CD4-positive, alpha-beta memory T cell (primary cell): ENCODE results near the gene PPFIBP2. TPM values are rescaled to one million over a fixed set of nuclear protein-coding genes. Genes with fewer than 3 reads are reported as not detected.

Experiments used
- CTCF ChIA-PET: fragments of 350-600 bp; sonication (Branson Sonifier 250); formaldehyde crosslinking; loops from one replicate; lab custom pipeline; 2021; ENCODE audit warnings: inconsistent platforms; ENCODE audit not compliant: partially characterized antibody; lab: Charles Lee
- POLR2A ChIA-PET: fragments of 350-600 bp; sonication (Branson Sonifier 250); formaldehyde crosslinking; loops from one replicate; lab custom pipeline; 2021; ENCODE audit not compliant: partially characterized antibody; lab: Charles Lee
- DNase-seq, 5 donors: peaks; one replicate each; pipeline versions ENCODE4 v3.0.0 to v3.0.0-alpha.2; 2020 to 2022; ENCODE audit warnings: mixed read lengths in 1 of 5
- H3K27ac ChIP-seq: one replicate; pipeline ENCODE4 v1.7.0; 2013; ENCODE audit warnings: low read depth, low read length
- H3K27me3 ChIP-seq: 2 replicates; pipeline ENCODE4 v1.7.0; 2013; ENCODE audit warnings: mild to moderate bottlenecking, low read length, moderate library complexity; ENCODE audit not compliant: insufficient read depth
- H3K36me3 ChIP-seq: 2 replicates; pipeline ENCODE4 v1.7.0; 2013; ENCODE audit warnings: mild to moderate bottlenecking, low read length, moderate library complexity; ENCODE audit not compliant: insufficient read depth
- H3K4me1 ChIP-seq: 2 replicates; pipeline ENCODE4 v1.7.0; 2013; ENCODE audit warnings: mild to moderate bottlenecking, low read length, moderate library complexity; ENCODE audit not compliant: insufficient read depth
- H3K4me3 ChIP-seq, 2 donors: one replicate each; pipeline ENCODE4 v1.7.0; 2013; ENCODE audit warnings: low read length in 2 of 2, mild to moderate bottlenecking in 1 of 2
- H3K9me3 ChIP-seq, 2 donors: one replicate each; pipeline ENCODE4 v1.7.0; 2013; ENCODE audit warnings: low read length in 2 of 2, control low read depth in 1 of 2; ENCODE audit not compliant: control insufficient read depth in 1 of 2
- H3K27ac Mint-ChIP-seq, 7 donors: one replicate each; pipeline ENCODE4 v1.8.0; 2020 to 2021; ENCODE audit warnings: mixed read lengths in 7 of 7, mild to moderate bottlenecking in 6 of 7, inconsistent platforms in 3 of 7, moderate library complexity in 3 of 7
- H3K27me3 Mint-ChIP-seq, 2 donors: one replicate each; pipeline ENCODE4 v1.8.0; 2020 to 2021; ENCODE audit warnings: mixed read lengths in 2 of 2
- H3K36me3 Mint-ChIP-seq, 2 donors: one replicate each; pipeline ENCODE4 v1.8.0; 2020 to 2021; ENCODE audit warnings: mixed read lengths in 2 of 2, inconsistent platforms in 1 of 2, mild to moderate bottlenecking in 1 of 2
- H3K4me1 Mint-ChIP-seq, 4 donors: one replicate each; pipeline ENCODE4 v1.8.0; 2020 to 2021; ENCODE audit warnings: mixed read lengths in 4 of 4, mild to moderate bottlenecking in 1 of 4
- H3K4me3 Mint-ChIP-seq, 8 donors: one replicate each; pipeline ENCODE4 v1.8.0; 2020 to 2021; ENCODE audit warnings: mixed read lengths in 8 of 8, mild to moderate bottlenecking in 7 of 8, moderate library complexity in 6 of 8, inconsistent platforms in 3 of 8
- H3K9me3 Mint-ChIP-seq, 8 donors: one replicate each; pipeline ENCODE4 v1.8.0; 2020 to 2021; ENCODE audit warnings: mixed read lengths in 8 of 8, mild to moderate bottlenecking in 5 of 8, inconsistent platforms in 3 of 8, moderate library complexity in 1 of 8
- intact Hi-C: fragments of 100-400 bp; cut with micrococcal nuclease; formaldehyde crosslinking; loops from one replicate; pipeline ENCODE4 v1.15.1; 2023
- polyA plus RNA-seq, 2 donors: library from polyadenylated mRNA; unstranded; fragments of 300-500 nt; fragmentation: Illumina TruSeq; gene quantifications; one replicate each; pipeline ENCODE4 v1.2.3, GENCODE V29; 2021
- total RNA-seq, 2 experiments: library from RNA; stranded (reverse); gene quantifications; one replicate each; pipeline ENCODE4 v1.2.3, GENCODE V29; 2021

PPFIBP2 gene
- total and polyA plus RNA-seq, 4 experiments from 2014 or later = 4.0 to 22.0 (median 19.0) TPM

GRCh38 chr11:7558046-7558445, 44.2 kb downstream of the PPFIBP2 start:
- H3K36me3 Mint-ChIP-seq = peaks cover 8 to 43% of the 10 kb centered on the region in 2 donors
- no peak overlapping the region for H3K4me3 Mint-ChIP-seq
- no peaks in the 10 kb centered on the region for H3K27me3 Mint-ChIP-seq
- no peak for DNase-seq
- Histone ChIP-seq H3K4me1 (no peaks in the 10 kb centered on the region), H3K27me3 (no peaks in the 10 kb centered on the region), H3K36me3 (no peaks in the 10 kb centered on the region), H3K4me3 (no peak overlapping the region), H3K27ac (no peak overlapping the region), H3K9me3 (no peaks in the 10 kb centered on the region)
- H3K27ac Mint-ChIP-seq = no peak overlapping the region
- no peaks in the 10 kb centered on the region for H3K9me3 Mint-ChIP-seq
- H3K4me1 Mint-ChIP-seq = peaks cover 0 to 5% (median 0%) of the 10 kb centered on the region in 4 donors
- ChIA-PET CTCF (no interaction called here), POLR2A (no interaction called here)
- intact Hi-C loops = no loop called here

GRCh38 chr11:7559398-7560283, 45.8 kb downstream of the PPFIBP2 start:
- no peaks in the 10 kb centered on the region for H3K27me3 ChIP-seq
- H3K4me3 Mint-ChIP-seq = no peak overlapping the region
- no peaks in the 10 kb centered on the region for H3K9me3 Mint-ChIP-seq
- no peaks in the 10 kb centered on the region for H3K27me3 Mint-ChIP-seq
- no peak for DNase-seq
- no peaks in the 10 kb centered on the region for H3K4me1 ChIP-seq
- H3K36me3 Mint-ChIP-seq = peaks cover 5 to 37% of the 10 kb centered on the region in 2 donors
- no peak overlapping the region for H3K27ac ChIP-seq
- H3K36me3 ChIP-seq = no peaks in the 10 kb centered on the region
- peaks cover 0 to 5% (median 0%) of the 10 kb centered on the region in 4 donors for H3K4me1 Mint-ChIP-seq
- ChIA-PET CTCF (interaction anchor here (1.3 to 1.7 kb wide), 3 partner anchors 9 to 117 kb away, joined by 3 to 5 read pairs (median 5); no protein-coding TSS in a partner anchor), POLR2A (no interaction called here)
- H3K27ac Mint-ChIP-seq = no peak overlapping the region
- no peak overlapping the region for H3K4me3 ChIP-seq
- intact Hi-C loops = no loop called here
- H3K9me3 ChIP-seq = no peaks in the 10 kb centered on the region

GRCh38 chr11:7561562-7561961, 47.8 kb downstream of the PPFIBP2 start:
- H3K4me3 ChIP-seq = no peak overlapping the region
- DNase-seq = no peak
- ChIA-PET POLR2A (no interaction called here), CTCF (interaction anchor here (1.7 kb wide), 1 partner anchor 119 kb away, joined by 5 read pairs; no protein-coding TSS in a partner anchor)
- H3K9me3 ChIP-seq = no peaks in the 10 kb centered on the region
- Mint-ChIP-seq H3K9me3 (no peaks in the 10 kb centered on the region), H3K4me3 (no peak overlapping the region), H3K36me3 (peaks cover 12 to 39% of the 10 kb centered on the region in 2 donors), H3K27me3 (no peaks in the 10 kb centered on the region), H3K4me1 (peaks cover 0 to 5% (median 0%) of the 10 kb centered on the region in 4 donors), H3K27ac (no peak overlapping the region)
- no peaks in the 10 kb centered on the region for H3K4me1 ChIP-seq
- no peaks in the 10 kb centered on the region for H3K27me3 ChIP-seq
- H3K27ac ChIP-seq = no peak overlapping the region
- H3K36me3 ChIP-seq = no peaks in the 10 kb centered on the region
- intact Hi-C loops = no loop called here

GRCh38 chr11:7563281-7563680, 49.5 kb downstream of the PPFIBP2 start:
- no peak overlapping the region for H3K27ac Mint-ChIP-seq
- intact Hi-C loops = no loop called here
- no peaks in the 10 kb centered on the region for H3K27me3 Mint-ChIP-seq
- Histone ChIP-seq H3K27me3 (no peaks in the 10 kb centered on the region), H3K4me1 (no peaks in the 10 kb centered on the region), H3K36me3 (no peaks in the 10 kb centered on the region), H3K4me3 (no peak overlapping the region), H3K27ac (no peak overlapping the region), H3K9me3 (no peaks in the 10 kb centered on the region)
- ChIA-PET CTCF (no interaction called here), POLR2A (no interaction called here)
- H3K36me3 Mint-ChIP-seq = peaks cover 23 to 43% of the 10 kb centered on the region in 2 donors
- H3K9me3 Mint-ChIP-seq = peaks cover 0 to 6% (median 3%) of the 10 kb centered on the region in 8 donors
- DNase-seq = no peak
- H3K4me1 Mint-ChIP-seq = peaks cover 0 to under 1% (median 0%) of the 10 kb centered on the region in 4 donors
- no peak overlapping the region for H3K4me3 Mint-ChIP-seq

- H3K36me3 Mint-ChIP-seq = peaks cover 31 to 55% of the 10 kb centered on the region in 2 donors
- Histone ChIP-seq H3K9me3 (no peaks in the 10 kb centered on the region), H3K4me3 (no peak overlapping the region), H3K27me3 (no peaks in the 10 kb centered on the region), H3K36me3 (no peaks in the 10 kb centered on the region), H3K4me1 (no peaks in the 10 kb centered on the region), H3K27ac (no peak overlapping the region)
- H3K27me3 Mint-ChIP-seq = no peaks in the 10 kb centered on the region
- intact Hi-C loops = no loop called here
- peak overlapping the region in 1 of 7 donors; percentile 53 for H3K27ac Mint-ChIP-seq
- no peak overlapping the region for H3K4me3 Mint-ChIP-seq
- H3K4me1 Mint-ChIP-seq = no peaks in the 10 kb centered on the region
- ChIA-PET CTCF (no interaction called here), POLR2A (no interaction called here)
- DNase-seq = no peak
- peaks cover 0 to 9% (median 3%) of the 10 kb centered on the region in 8 donors for H3K9me3 Mint-ChIP-seq
Measured at GRCh38 chr11:7564803-7565202, 51.0 kb downstream of the PPFIBP2 start.

GRCh38 chr11:7567311-7567710, 53.5 kb downstream of the PPFIBP2 start:
- Histone ChIP-seq H3K4me1 (no peaks in the 10 kb centered on the region), H3K27me3 (no peaks in the 10 kb centered on the region), H3K27ac (no peak overlapping the region), H3K4me3 (no peak overlapping the region), H3K9me3 (no peaks in the 10 kb centered on the region), H3K36me3 (no peaks in the 10 kb centered on the region)
- CTCF ChIA-PET = no interaction called here
- Mint-ChIP-seq H3K36me3 (peaks cover 31 to 60% of the 10 kb centered on the region in 2 donors), H3K9me3 (peaks cover 0 to 9% (median 3%) of the 10 kb centered on the region in 8 donors), H3K4me1 (peaks cover 0 to 3% (median 1%) of the 10 kb centered on the region in 4 donors), H3K4me3 (no peak overlapping the region), H3K27me3 (no peaks in the 10 kb centered on the region), H3K27ac (no peak overlapping the region)
- intact Hi-C loops = no loop called here
- DNase-seq = no peak
- POLR2A ChIA-PET = no interaction called here

GRCh38 chr11:7569044-7569443, 55.2 kb downstream of the PPFIBP2 start:
- Mint-ChIP-seq H3K27ac (no peak overlapping the region), H3K36me3 (peaks cover 34 to 62% of the 10 kb centered on the region in 2 donors), H3K9me3 (peaks cover 0 to 9% (median 3%) of the 10 kb centered on the region in 8 donors), H3K27me3 (no peaks in the 10 kb centered on the region), H3K4me1 (peaks cover 0 to 10% (median 1%) of the 10 kb centered on the region in 4 donors), H3K4me3 (no peak overlapping the region)
- intact Hi-C loops = no loop called here
- ChIA-PET CTCF (no interaction called here), POLR2A (no interaction called here)
- Histone ChIP-seq H3K36me3 (no peaks in the 10 kb centered on the region), H3K27ac (no peak overlapping the region), H3K4me3 (no peak overlapping the region), H3K27me3 (no peaks in the 10 kb centered on the region), H3K9me3 (no peaks in the 10 kb centered on the region), H3K4me1 (no peaks in the 10 kb centered on the region)
- DNase-seq = no peak
